ENCODE results near the gene DOCK2.

The DOCK2 gene

GRCh38 chr5:169920474-169920873, 283.4 kb downstream of the DOCK2 start:
- no peaks in the 10 kb centered on the region for H3K9me2 ChIP-seq (replicated peaks; ENCODE audit: insufficient read depth, low read length)
- no peaks in the 10 kb centered on the region for H3K27me3 ChIP-seq (ENCODE audit: low read length)
- no peak overlapping the region for H3K9ac ChIP-seq (ENCODE audit: low read length)
- no peaks in the 10 kb centered on the region for H3K36me3 ChIP-seq (ENCODE audit: low read length)
- TF ChIP-seq, protein P1, sequence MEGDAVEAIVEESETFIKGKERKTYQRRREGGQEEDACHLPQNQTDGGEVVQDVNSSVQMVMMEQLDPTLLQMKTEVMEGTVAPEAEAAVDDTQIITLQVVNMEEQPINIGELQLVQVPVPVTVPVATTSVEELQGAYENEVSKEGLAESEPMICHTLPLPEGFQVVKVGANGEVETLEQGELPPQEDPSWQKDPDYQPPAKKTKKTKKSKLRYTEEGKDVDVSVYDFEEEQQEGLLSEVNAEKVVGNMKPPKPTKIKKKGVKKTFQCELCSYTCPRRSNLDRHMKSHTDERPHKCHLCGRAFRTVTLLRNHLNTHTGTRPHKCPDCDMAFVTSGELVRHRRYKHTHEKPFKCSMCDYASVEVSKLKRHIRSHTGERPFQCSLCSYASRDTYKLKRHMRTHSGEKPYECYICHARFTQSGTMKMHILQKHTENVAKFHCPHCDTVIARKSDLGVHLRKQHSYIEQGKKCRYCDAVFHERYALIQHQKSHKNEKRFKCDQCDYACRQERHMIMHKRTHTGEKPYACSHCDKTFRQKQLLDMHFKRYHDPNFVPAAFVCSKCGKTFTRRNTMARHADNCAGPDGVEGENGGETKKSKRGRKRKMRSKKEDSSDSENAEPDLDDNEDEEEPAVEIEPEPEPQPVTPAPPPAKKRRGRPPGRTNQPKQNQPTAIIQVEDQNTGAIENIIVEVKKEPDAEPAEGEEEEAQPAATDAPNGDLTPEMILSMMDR (IDR thresholded peaks at IDR 0.05; ENCODE audit: insufficient read depth, low read length, poor library complexity, severe bottlenecking): no peak
- no peak for TF ChIP-seq EZH2phosphoT487 (conservative IDR thresholded peaks at IDR 0.05; ENCODE audit: low read length)
- no peak overlapping the region for H3K4me3 ChIP-seq (ENCODE audit: insufficient read depth, low read length, poor library complexity, severe bottlenecking)
- no peak overlapping the region for H3K27ac ChIP-seq (ENCODE audit: low read depth, low read length)
- H2AFZ ChIP-seq (ENCODE audit: low read depth, low read length, severe bottlenecking): no peak overlapping the region
- H3K79me2 ChIP-seq (ENCODE audit: insufficient read depth, low read length): no peaks in the 10 kb centered on the region
- no peaks in the 10 kb centered on the region for H3K9me3 ChIP-seq (ENCODE audit: insufficient read depth, low read length)
- H3K4me2 ChIP-seq (ENCODE audit: low read depth, low read length, poor library complexity, severe bottlenecking): no peak overlapping the region
- H4K20me1 ChIP-seq (ENCODE audit: low read depth, low read length): peaks cover 9% of the 10 kb centered on the region; the same call in 1 of the 2 replicates
- no peaks in the 10 kb centered on the region for H3F3A ChIP-seq (ENCODE audit: insufficient read depth)

DNA sequence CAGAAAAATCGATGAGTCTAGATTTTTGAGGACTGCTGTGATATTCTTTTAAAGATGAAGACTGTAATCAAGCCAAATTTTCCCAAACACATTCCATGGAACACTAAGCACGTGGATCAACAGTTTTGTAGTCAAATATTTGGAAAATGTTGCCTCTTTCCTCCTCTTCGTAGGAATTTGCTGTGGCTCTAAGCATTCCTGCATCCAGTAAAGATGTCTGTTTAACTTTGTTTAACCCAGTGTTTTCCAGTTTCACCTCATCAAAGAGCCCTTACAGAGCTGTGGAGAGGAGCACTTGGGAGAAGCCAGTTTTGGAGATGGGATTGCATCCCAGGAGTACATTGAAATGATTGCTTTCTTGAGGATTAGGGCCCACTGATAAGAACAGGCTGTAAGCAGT, 284.3 kb downstream of the DOCK2 start:
- no peaks in the 10 kb centered on the region for H3K9me3 ChIP-seq (ENCODE audit: insufficient read depth, low read length)
- H3K4me3 ChIP-seq (ENCODE audit: insufficient read depth, low read length, poor library complexity, severe bottlenecking): no peak overlapping the region
- H4K20me1 ChIP-seq (ENCODE audit: low read depth, low read length): peaks cover 9% of the 10 kb centered on the region; the same call in 1 of the 2 replicates
- H3K36me3 ChIP-seq (ENCODE audit: low read length): no peaks in the 10 kb centered on the region
- no peak overlapping the region for H2AFZ ChIP-seq (ENCODE audit: low read depth, low read length, severe bottlenecking)
- no peak overlapping the region for H3K9ac ChIP-seq (ENCODE audit: low read length)
- no peaks in the 10 kb centered on the region for H3F3A ChIP-seq (ENCODE audit: insufficient read depth)
- H3K27me3 ChIP-seq (ENCODE audit: low read length): no peaks in the 10 kb centered on the region
- H3K4me2 ChIP-seq (ENCODE audit: low read depth, low read length, poor library complexity, severe bottlenecking): no peak overlapping the region
- no peaks in the 10 kb centered on the region for H3K9me2 ChIP-seq (replicated peaks; ENCODE audit: insufficient read depth, low read length)
- TF ChIP-seq EZH2phosphoT487 (conservative IDR thresholded peaks at IDR 0.05; ENCODE audit: low read length): no peak
- TF ChIP-seq, protein P1 (IDR thresholded peaks at IDR 0.05; ENCODE audit: insufficient read depth, low read length, poor library complexity, severe bottlenecking): no peak
- H3K27ac ChIP-seq (ENCODE audit: low read depth, low read length): no peak overlapping the region
- H3K79me2 ChIP-seq (ENCODE audit: insufficient read depth, low read length): no peaks in the 10 kb centered on the region

DNA sequence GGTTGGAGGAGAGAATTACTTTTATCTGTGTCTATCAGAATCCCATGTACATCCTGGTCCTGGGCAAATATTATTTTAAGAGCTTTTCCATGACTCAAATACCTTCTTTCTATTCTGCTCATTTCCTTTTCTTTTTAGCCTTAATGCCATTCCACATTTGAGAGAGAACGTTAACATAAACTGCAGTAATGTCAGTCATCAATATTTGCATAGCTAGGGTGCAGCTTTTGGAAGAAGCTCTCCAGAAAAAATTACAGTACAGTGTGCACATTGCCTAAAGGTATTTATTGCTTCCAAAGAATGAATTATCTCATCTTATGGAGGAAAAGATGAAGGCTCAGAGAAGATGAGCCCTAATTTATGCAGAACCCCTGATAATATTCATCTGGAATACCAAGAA, 284.9 kb downstream of the DOCK2 start:
- no peak overlapping the region for H3K4me2 ChIP-seq (ENCODE audit: low read depth, low read length, poor library complexity, severe bottlenecking)
- no peak overlapping the region for H2AFZ ChIP-seq (ENCODE audit: low read depth, low read length, severe bottlenecking)
- H3K4me3 ChIP-seq (ENCODE audit: insufficient read depth, low read length, poor library complexity, severe bottlenecking): no peak overlapping the region
- no peaks in the 10 kb centered on the region for H3F3A ChIP-seq (ENCODE audit: insufficient read depth)
- H4K20me1 ChIP-seq (ENCODE audit: low read depth, low read length): peaks cover 9% of the 10 kb centered on the region; the same call in 1 of the 2 replicates
- no peaks in the 10 kb centered on the region for H3K9me3 ChIP-seq (ENCODE audit: insufficient read depth, low read length)
- H3K27ac ChIP-seq (ENCODE audit: low read depth, low read length): no peak overlapping the region
- no peak overlapping the region for H3K9ac ChIP-seq (ENCODE audit: low read length)
- H3K27me3 ChIP-seq (ENCODE audit: low read length): no peaks in the 10 kb centered on the region
- TF ChIP-seq EZH2phosphoT487 (conservative IDR thresholded peaks at IDR 0.05; ENCODE audit: low read length): no peak
- TF ChIP-seq, protein P1 (IDR thresholded peaks at IDR 0.05; ENCODE audit: insufficient read depth, low read length, poor library complexity, severe bottlenecking): no peak
- no peaks in the 10 kb centered on the region for H3K79me2 ChIP-seq (ENCODE audit: insufficient read depth, low read length)
- H3K36me3 ChIP-seq (ENCODE audit: low read length): no peaks in the 10 kb centered on the region
- no peaks in the 10 kb centered on the region for H3K9me2 ChIP-seq (replicated peaks; ENCODE audit: insufficient read depth, low read length)
